GM12872 (cell line): ENCODE results near the gene LNPK.

Experiments
- CTCF ChIP-seq: IDR thresholded peaks from 3 replicates; pipeline ENCODE4 v1.5.1; 2011; ENCODE audit warnings: low read depth, mild to moderate bottlenecking, low read length, moderate library complexity; ENCODE audit not compliant: insufficient read depth

LNPK gene

GRCh38 chr2:175999283-175999819 is 2.7 kb downstream of the LNPK start:
- TF ChIP-seq CTCF = no peak

GRCh38 chr2:175990099-175990498 is 12.0 kb downstream of the LNPK start:
- TF ChIP-seq CTCF = no peak

- no peak for TF ChIP-seq CTCF
Observed at GRCh38 chr2:175984846-175985245, 17.2 kb downstream of the LNPK start.

GRCh38 chr2:175981551-175981950 is 20.5 kb downstream of the LNPK start:
- TF ChIP-seq CTCF = no peak

- TF ChIP-seq CTCF = no peak
Observed at GRCh38 chr2:175976391-175977157, 25.5 kb downstream of the LNPK start.

- TF ChIP-seq CTCF = no peak
Observed at GRCh38 chr2:175973373-175973772, 28.7 kb downstream of the LNPK start.

GRCh38 chr2:175966839-175967238 is 35.2 kb downstream of the LNPK start:
- TF ChIP-seq CTCF = no peak

- no peak for TF ChIP-seq CTCF
Observed at GRCh38 chr2:175965773-175966172, 36.3 kb downstream of the LNPK start.
